Measurements from ENCODE around the gene JMJD8.
A peak's percentile ranks its signal among the peaks of the same experiment; 100 is the strongest.

The JMJD8 gene

DNA sequence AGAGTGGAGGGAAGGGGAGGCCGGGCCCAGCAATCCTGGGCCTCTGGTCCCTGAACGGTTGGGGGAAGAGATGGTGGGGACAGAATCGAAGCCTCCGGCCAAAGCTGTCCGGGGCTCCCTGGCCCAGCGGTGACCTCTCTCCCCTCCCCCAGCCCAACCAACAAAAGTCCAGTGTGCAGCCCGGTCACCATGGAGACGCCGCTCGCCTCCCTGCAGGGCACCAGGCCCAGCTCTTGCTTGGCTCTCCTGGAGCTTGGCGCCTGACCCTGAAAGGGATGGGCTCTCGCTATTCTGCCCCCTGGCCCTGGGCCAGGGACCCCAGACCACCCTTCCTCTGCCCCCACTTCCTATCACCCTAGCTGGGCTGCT, 32.0 kb upstream of the JMJD8 start:
- peak overlapping the region; percentile 98 for H3K27ac ChIP-seq
- TF ChIP-seq, protein P1, sequence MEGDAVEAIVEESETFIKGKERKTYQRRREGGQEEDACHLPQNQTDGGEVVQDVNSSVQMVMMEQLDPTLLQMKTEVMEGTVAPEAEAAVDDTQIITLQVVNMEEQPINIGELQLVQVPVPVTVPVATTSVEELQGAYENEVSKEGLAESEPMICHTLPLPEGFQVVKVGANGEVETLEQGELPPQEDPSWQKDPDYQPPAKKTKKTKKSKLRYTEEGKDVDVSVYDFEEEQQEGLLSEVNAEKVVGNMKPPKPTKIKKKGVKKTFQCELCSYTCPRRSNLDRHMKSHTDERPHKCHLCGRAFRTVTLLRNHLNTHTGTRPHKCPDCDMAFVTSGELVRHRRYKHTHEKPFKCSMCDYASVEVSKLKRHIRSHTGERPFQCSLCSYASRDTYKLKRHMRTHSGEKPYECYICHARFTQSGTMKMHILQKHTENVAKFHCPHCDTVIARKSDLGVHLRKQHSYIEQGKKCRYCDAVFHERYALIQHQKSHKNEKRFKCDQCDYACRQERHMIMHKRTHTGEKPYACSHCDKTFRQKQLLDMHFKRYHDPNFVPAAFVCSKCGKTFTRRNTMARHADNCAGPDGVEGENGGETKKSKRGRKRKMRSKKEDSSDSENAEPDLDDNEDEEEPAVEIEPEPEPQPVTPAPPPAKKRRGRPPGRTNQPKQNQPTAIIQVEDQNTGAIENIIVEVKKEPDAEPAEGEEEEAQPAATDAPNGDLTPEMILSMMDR (IDR thresholded peaks at IDR 0.05): no peak
- TF ChIP-seq ZFX (IDR thresholded peaks at IDR 0.05; ENCODE audit: borderline replicate concordance): no peak

DNA sequence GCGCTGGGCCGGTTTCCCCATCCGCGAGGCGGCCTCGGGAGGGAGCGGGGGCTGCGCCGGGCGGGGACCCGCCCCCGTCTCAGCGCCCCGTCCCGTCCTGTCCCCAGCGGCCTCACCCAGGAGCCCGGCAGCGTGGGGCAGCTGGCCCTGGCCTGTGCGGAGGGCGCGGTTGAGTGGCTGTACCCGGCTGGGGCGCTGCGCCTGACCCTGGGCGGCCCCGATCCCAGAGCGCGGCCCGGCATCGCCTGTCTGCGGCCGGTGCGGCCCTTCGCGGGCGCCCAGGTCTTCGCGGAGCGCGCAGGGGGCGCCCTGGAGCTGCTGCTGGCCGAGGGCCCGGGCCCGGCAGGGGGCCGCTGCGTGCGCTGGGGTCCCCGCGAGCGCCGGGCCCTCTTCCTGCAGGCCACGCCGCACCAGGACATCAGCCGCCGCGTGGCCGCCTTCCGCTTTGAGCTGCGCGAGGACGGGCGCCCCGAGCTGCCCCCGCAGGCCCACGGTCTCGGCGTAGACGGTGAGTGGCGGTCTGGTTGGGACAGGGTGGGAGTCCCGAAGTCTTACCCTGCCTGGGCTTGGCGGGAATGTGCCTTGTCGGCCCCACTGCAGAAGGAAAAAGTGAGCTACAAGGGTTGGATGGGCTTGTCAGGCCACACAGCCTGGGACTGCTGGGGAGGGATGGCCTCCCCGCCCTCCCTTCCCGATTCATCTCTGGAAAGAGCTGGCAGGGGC, 31.5 kb upstream of the JMJD8 start:
- peak overlapping the region; percentile 98 for H3K27ac ChIP-seq
- no peak for TF ChIP-seq ZFX (IDR thresholded peaks at IDR 0.05; ENCODE audit: borderline replicate concordance)
- TF ChIP-seq, protein P1 (IDR thresholded peaks at IDR 0.05): peak; percentile 68

DNA sequence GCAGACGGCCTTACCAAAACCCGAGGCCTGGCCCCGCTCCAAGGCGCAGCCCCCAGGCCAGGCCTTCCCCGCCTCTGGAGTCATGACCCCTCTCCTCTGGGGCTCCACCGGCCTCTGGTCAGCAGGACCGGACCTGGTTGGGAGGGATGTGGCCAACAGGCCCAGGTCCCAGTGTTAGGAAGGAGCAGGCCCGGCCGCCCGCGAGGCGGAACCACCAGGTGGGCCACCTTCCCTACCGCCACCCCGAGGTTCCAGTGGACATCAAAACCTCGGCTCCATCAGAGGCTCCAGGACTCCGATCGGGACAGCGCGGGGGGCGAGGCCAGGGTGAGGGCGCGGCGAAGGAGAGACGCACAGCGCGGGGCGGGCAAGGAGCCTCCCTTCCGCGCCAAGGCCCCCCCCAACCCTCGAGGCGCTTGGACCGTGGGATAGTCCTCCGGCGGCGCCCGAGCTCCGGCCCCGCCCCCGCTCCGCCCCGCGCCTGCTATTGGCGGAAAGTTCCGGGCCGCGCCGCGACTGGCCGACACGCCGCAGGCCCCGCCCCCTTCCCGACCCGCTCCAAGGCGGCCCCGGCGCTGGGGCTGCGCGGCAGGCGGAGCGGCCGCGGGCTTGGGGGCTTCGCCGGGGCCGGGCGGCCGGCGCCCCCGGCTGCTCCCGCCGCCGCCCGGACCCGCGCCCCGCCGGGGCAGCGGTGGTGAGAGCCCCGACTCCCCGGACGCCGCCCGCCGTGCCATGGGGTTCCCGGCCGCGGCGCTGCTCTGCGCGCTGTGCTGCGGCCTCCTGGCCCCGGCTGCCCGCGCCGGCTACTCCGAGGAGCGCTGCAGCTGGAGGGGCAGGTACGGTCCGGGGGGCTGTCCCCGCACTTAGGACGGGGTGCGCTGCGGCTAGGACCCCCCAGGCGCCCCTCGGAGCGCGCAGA, 30.7 kb upstream of the JMJD8 start, which contains the start of gene METRN:
METRN (plus strand) TSS at position 561 of the 919 bp plus-strand sequence; CDS start at position 733, 172 bp downstream.
- H3K27ac ChIP-seq: peak within 1 kb of the TSS; percentile 98
- no peak for TF ChIP-seq ZFX (IDR thresholded peaks at IDR 0.05; ENCODE audit: borderline replicate concordance)
- TF ChIP-seq, protein P1 (IDR thresholded peaks at IDR 0.05): no peak

DNA sequence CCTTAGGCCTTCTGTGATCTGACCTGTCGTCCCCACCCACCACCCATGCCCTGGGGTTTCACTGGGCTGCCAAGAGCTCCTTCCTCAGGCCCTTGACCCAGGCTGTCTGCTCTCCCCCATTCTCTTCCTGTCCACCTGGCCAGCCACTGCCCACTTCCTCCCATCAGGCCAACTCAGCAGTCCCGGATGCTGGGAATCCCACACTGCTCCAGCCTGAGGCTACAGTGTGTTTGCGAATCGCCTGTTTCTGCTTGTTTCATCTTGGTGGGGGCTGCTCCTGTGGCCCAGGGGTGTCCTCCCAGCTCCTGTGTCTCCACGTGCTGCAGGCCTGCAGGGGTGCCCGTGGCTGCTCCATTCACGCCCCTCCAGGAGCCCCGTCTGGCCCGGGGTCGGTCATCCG, 29.9 kb upstream of the JMJD8 start:
- TF ChIP-seq, protein P1 (IDR thresholded peaks at IDR 0.05): no peak
- TF ChIP-seq ZFX (IDR thresholded peaks at IDR 0.05; ENCODE audit: borderline replicate concordance): no peak
- peak overlapping the region; percentile 98 for H3K27ac ChIP-seq

GRCh38 chr16:712740-713250, 28.7 kb upstream of the JMJD8 start:
- H3K27ac ChIP-seq: peak overlapping the region; percentile 42; the same call in 1 of the 2 replicates
- TF ChIP-seq, protein P1 (IDR thresholded peaks at IDR 0.05): peak; percentile 80

GRCh38 chr16:711548-712320, 27.6 kb upstream of the JMJD8 start:
- TF ChIP-seq, protein P1 (IDR thresholded peaks at IDR 0.05): peak; percentile 95
- no peak for TF ChIP-seq ZFX (IDR thresholded peaks at IDR 0.05; ENCODE audit: borderline replicate concordance)
- no peak overlapping the region for H3K27ac ChIP-seq
